IPS-NIHi11 (cell line): ENCODE data around the gene SGCA.

Experiments
- DNase-seq: peaks from one replicate; pipeline ENCODE4 v3.0.0; 2012; ENCODE audit warnings: mixed read lengths, low spot score

The SGCA gene

GRCh38 chr17:50167371-50167770 lies 1.6 kb downstream of the SGCA start:
- DNase-seq = no peak

- no peak for DNase-seq
Observed at GRCh38 chr17:50168319-50168718, 2.5 kb downstream of the SGCA start.

- peak; percentile 82 for DNase-seq
Observed at GRCh38 chr17:50169121-50169764, 3.4 kb downstream of the SGCA start.

DNA sequence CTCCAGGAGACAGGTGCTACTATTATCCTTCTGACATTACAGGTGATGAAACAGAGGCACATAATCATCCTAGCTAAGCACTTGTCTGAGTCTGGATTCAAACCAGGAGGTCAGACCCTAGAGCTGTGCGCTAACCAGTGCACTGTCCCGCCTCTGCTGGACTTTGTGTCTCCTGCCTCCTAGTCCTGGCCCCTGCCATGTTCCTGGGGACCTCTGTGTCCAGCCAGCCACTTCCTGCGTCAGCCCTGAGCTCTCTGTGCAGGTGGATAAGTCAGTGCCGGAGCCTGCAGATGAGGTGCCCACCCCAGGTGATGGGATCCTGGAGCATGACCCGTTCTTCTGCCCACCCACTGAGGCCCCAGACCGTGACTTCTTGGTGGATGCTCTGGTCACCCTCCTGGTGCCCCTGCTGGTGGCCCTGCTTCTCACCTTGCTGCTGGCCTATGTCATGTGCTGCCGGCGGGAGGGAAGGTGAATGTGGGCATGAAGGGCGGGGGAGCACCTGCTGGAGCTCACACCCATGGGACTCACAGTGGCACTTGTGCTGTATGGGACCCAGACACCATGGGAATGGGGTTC lies 4.2 kb downstream of the SGCA start:
- DNase-seq = no peak

- DNase-seq = no peak
Observed at GRCh38 chr17:50170662-50171370, 5.0 kb downstream of the SGCA start.

DNA sequence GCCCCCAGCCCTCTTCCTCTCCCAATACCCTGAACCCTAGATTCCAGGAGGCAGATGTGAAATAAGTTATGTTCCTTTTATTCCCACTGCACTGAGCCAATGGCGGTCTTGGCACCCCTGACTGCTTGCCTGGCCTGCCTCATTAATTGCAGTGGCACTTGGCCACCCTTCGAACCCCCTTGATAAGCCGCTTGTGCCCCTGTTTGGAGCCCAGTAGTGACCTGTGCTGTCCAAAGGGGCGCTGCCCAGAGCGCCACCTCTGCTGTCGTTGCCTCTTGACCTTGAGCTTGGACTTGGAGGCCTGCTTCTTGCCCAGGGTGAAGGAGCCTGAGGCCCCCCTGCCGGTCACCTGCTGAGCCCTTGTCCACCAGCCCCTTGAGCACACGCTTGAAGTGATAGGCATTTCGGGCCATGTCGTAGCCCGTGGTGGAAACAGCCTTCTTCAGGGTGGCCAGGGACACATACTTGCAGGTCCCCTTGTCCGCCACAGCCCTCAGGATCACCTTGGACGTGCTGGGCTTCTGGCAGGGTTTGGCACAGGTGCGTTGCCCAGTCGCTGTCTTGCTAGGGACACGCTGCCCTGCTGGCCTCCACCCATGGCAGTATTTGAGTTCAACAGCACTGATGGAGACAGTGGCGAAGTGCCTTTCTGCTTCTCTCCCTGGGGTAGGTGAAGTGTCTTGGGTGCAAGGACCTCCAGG lies 5.7 kb downstream of the SGCA start:
- no peak for DNase-seq

- no peak for DNase-seq
Observed at GRCh38 chr17:50172130-50172529, 6.3 kb downstream of the SGCA start.

- DNase-seq = no peak
Observed at GRCh38 chr17:50172936-50173334, 7.1 kb downstream of the SGCA start.

- DNase-seq = no peak
Observed at GRCh38 chr17:50173335-50173941, 7.6 kb downstream of the SGCA start.

GRCh38 chr17:50174444-50174843 lies 8.6 kb downstream of the SGCA start:
- no peak for DNase-seq

DNA sequence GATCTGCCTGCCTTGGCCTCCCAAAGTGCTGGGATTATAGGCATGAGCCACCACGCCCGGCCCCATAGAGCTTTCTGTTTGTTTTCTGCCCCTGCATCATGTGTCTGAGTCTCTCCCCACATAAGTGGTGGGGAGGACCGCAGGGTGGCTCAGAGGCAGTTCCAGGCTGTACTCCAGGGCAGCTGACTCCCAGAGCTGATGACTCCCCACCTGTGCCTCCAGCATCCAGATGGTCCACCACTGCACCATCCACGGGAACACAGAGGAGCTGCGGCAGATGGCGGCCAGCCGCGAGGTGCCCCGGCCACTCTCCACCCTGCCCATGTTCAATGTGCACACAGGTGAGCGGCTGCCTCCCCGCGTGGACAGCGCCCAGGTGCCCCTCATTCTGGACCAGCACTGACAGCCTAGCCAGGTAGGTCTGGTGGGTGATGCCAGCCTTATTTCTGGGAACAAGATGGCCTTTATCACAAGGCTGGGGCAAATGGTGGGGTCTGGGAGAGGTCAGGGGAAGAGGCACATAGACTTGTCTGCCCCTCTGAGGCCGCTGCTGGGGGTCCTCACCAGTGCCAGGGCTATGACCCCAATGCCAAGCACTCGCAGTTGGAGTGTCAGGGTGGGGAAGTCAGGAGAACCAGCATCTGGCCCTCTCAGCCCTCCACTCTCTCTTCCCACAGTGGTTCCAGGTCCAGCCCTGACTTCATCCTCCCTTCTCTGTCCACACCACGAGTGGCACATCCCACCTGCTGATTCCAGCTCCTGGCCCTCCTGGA lies 9.4 kb downstream of the SGCA start:
- DNase-seq = no peak

DNA sequence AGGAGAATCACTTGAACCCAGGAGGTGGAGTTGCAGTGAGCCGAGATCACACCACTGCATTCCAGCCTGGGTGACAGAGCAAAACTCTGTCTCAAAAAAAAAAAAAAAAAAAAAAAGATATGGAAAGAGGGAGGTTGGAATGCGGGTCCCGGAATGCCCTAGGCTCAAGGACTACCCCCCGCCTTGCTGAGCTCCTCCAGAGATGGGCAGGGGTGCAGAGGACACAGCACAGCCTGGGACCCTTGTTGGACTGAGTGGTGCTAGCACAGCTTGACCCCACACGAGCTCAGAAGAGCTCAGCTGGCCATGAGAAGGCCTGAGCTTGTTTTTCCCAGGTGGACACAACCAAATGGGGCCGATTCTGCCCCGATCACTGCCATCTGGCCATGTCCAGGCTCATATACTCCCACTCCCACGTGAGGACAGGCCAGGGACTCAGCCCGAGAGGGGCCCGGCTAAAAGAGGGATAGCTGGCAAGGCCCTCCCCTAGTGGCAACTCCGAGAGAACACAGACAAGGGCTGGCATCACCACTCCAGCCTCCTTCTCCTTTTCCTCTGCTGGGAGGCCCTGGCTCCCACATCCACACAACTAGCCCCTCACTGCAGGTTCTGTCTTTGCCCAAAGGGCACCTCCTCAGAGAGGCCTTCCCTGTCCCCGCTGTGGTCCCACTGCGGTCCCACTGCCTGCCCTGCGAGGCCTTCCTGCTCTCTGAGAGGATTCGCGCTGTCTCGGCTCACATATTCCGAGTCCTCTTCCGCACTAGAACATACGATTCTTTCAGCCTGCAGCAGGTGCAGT lies 11.0 kb downstream of the SGCA start:
- DNase-seq = no peak

DNA sequence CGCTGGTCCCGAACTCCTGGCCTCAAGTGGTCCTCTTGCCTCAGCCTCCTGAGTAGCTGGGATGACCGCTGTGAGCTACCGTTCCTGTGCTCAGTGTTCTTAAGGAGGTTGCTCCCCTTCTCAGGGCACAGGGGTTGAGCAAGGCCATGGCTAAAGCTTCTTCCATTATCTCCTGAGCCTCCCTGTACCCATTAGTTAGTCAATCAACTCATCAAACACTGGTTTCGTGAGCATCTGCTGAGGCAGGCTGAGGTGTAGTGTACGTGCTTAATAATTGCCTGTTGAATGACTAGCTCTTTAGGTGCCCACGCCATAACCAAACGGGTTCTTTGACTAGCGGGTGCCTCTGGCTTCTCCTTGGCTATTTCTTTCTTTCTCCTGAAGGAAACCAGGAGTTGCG lies 11.7 kb downstream of the SGCA start:
- no peak for DNase-seq

DNA sequence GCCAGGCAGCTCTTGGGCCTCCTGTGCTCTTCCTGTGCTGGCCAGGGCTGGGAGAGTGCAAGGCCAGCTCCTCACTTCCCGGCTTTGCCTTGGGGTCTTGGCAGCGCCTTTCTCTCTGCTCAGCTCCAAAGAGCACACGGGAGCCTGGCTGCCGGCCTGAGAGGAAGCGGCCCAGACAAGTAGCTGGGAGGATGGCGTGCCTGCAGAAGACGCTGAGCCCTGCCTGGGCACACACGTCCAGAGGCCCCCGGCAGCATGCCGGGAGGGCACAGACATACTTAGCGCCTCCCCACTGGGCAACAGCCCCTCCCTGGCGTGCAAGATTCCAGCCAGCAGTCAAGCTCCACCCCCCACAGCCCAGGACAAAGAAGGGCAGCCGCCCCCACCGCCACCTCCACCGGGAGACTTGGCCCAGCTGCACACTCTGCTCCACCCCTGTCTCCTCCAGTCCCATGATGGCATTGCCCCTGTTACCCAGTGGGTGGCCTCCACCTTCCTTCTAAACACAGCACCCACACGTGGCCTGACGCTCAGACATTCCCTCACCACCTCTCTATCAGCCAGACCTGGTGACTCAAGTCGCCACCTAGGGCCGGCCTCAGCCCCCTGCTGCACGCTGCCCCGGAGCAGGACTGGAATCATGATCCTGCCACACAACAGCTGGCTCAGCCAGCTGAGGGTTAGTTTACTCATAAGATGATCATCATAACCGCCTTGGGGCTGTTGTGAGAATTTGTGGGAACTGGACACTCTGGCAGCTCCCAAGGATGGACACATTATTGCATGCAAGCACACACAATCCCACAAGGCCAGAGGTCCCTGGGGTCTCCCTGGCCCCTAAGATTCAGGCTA lies 12.4 kb downstream of the SGCA start:
- DNase-seq = peak; percentile 79

GRCh38 chr17:50180111-50180510 lies 14.3 kb downstream of the SGCA start:
- no peak for DNase-seq

GRCh38 chr17:50180620-50181019 lies 14.8 kb downstream of the SGCA start:
- no peak for DNase-seq

DNA sequence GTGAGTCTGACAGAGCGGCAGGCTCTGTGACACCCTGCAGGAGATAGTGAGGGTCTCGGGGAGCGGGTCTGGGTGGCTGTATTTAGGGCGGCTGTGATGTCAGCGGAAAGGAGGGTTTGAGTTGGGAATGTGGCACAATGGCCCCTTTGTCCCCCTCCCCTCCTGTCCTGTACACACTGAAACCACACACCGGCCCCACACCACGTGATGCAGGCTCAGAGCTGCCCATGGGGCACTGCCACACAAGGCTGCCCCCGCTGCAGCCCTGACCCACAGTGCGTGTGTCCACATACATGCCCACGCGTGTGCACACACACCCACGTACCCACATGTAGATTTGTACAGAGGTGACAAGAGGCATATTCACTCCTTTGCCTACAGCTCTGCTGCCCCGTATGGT lies 15.3 kb downstream of the SGCA start:
- no peak for DNase-seq

DNA sequence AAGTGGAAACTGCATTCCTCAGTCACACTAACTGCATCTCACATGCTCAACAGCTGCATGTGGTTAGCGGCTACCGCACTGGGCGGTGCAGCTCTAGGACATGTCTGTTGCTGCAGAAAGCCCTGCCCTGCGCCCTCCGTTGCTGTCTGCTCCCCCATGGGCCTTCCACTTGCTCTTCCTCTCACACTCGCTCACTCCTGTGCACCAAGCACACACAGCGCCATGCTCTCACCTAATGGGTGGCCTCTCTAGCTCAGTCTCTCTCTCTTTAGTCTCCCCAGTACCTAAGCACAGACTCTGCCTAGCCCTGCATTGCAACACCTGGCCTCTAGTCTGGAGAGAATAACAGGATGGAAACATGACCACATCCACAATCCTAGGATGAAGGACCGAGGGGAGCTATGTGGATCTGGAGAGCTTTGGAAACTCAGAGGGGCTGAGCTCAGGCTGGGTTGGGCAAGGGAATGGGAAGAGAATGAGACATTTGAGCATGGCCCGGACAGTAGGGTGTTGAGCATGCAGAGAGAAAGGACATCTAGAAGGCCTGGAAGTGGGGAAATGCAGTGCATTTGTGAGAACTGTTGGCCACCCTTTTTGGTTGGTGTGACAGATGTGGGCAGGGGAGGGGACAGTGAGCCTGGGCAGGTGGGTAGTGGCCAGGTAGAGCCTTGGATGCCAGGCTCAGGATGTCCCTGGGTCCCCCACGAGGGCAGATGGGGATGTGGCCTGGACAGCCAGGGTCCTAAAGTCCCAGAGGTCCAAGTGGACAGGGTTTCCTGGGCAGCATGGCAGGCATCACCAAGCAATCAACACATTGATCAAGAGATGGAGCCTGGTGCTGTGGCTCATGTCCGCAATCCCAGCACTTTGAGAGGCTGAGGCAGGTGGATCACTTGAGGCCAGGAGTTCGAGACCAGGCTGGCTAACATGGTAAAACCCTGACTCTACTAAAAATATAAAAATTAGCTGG lies 16.1 kb downstream of the SGCA start:
- DNase-seq = no peak
